GM13976 (cell line): ENCODE results near the gene EFTUD2.
A peak's percentile ranks its signal among the peaks of the same experiment; 100 is the strongest.

Source experiments
- DNase-seq: peaks from one replicate; pipeline ENCODE4 v3.0.0; 2012; ENCODE audit warnings: low spot score
- in situ Hi-C: fragments of 300-500 bp; cut with MboI; formaldehyde crosslinking; loops from one replicate; pipeline ENCODE4 v1.12.0; 2022; ENCODE audit warnings: low sequenced_read_pairs, mixed read lengths, inconsistent platforms; ENCODE audit not compliant: unreplicated experiment
- TF ChIP-seq, protein P1 (sequence below): IDR thresholded peaks from 2 replicates; pipeline ENCODE4 v1.5.1; 2012; ENCODE audit warnings: borderline replicate concordance, mild to moderate bottlenecking; ENCODE audit not compliant: insufficient read depth; ENCODE audit errors: extremely low read depth, missing control alignments, control extremely low read depth

The EFTUD2 gene

DNA sequence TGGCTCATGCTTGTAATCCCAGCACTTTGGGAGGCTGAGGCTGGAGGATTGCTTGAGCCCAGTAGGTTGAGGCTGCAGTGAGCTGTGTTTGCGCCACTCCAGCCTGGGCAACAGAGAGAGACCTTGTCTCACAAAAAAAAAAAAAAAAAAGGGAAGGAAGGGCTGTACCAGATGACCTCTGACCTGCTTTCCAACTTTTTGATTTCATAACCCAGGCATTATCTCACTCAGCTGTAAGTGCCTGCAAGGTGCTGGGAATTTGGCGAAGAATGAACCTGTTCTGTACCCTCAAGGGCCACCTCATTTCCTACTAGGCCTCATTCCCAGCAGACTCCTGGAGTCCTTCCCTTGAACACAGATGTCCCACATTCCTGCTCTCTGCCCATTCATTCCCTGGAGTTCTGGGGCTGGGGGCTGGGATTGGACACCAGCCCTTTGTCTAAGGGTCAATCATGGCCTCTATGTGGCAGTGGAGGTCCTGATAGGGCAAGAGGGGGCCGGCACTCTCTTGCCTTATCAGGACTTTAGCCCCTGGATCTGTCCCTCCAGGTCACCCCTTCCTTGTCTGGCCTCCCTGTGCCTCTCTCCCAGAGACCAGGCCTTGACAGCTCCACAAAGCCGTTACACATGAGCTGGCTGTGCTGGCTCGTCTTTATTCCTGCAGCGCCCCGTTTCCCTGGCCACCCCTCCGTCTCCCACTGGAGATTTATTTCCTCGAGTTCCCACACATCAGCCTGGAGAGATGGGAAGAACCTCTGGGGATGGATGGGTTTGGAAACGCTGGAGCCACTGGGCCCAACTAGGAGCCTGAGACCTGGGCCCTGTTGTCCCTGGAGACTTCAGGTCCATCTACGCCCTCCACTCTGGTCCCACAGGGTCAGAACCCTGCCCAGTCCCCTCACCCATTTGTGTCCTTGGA, 16.9 kb upstream of the EFTUD2 start:
- no peak for DNase-seq
- in situ Hi-C loops = loop anchor here (10.0 kb wide), 1 partner anchor 189 kb away; no protein-coding TSS in a partner anchor

DNA sequence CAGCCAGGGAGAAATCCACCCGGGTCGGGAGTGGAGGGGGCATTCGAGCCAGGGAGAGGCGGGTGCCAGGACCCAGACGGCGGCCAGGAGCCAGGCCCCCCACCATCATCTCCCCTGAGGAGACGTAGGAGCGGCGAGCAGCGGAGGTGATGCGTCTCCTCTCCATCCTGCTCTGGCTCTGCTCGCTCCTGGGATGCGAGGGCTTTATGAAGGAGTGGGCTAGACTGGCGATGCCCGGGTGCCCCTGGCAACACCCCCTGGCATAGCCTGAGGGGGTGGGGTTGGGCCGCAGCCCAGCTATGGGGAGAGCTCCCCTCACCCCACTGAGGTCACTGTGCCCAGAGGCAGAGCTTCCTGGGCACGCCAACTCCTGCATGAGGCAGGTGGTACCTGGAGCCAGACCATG, 16.1 kb upstream of the EFTUD2 start, which contains the start of gene GFAP:
Gene GFAP (minus strand): TSS at position 180 of the 406 bp plus-strand sequence. CDS start 14 bp downstream, at position 166.
- in situ Hi-C loops = loop anchor here (10.0 kb wide), 1 partner anchor 189 kb away; no protein-coding TSS in a partner anchor
- TF ChIP-seq, protein P1, sequence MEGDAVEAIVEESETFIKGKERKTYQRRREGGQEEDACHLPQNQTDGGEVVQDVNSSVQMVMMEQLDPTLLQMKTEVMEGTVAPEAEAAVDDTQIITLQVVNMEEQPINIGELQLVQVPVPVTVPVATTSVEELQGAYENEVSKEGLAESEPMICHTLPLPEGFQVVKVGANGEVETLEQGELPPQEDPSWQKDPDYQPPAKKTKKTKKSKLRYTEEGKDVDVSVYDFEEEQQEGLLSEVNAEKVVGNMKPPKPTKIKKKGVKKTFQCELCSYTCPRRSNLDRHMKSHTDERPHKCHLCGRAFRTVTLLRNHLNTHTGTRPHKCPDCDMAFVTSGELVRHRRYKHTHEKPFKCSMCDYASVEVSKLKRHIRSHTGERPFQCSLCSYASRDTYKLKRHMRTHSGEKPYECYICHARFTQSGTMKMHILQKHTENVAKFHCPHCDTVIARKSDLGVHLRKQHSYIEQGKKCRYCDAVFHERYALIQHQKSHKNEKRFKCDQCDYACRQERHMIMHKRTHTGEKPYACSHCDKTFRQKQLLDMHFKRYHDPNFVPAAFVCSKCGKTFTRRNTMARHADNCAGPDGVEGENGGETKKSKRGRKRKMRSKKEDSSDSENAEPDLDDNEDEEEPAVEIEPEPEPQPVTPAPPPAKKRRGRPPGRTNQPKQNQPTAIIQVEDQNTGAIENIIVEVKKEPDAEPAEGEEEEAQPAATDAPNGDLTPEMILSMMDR = no peak

More for the DNA sequence above, 16.9 kb upstream of the EFTUD2 start:
- TF ChIP-seq, protein P1 = no peak

DNA sequence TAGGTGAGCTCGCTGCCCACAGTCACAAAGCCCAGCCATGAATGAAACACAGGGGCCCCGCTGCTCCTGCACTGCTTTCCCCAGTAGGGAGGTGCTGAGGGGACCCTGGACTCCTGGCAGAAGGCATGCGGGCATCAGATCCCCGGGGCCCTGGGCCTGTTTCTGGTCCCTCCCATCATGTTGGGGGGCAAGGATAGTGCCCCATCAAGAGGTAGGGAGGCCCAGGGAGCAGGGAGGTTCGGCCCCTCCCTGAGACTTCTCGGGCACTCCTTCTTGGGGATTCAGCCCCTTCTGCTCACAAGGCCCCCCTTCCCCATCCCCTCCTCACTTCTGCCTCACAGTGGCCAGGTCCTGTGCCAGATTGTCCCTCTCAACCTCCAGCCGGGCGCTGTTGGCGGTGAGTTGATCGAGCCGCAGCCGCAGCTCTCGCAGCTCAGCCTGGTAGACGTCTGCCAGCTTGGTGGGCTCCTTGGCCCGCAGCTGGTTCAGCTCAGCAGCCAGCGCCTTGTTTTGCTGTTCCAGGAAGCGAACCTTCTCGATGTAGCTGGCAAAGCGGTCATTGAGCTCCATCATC, 15.5 kb upstream of the EFTUD2 start:
- DNase-seq = no peak
- in situ Hi-C loops = loop anchor here (10.0 kb wide), 1 partner anchor 190 kb away; no protein-coding TSS in a partner anchor
- TF ChIP-seq, protein P1 = no peak

More for the DNA sequence above, 16.1 kb upstream of the EFTUD2 start, which contains the start of gene GFAP:
- DNase-seq = no peak

DNA sequence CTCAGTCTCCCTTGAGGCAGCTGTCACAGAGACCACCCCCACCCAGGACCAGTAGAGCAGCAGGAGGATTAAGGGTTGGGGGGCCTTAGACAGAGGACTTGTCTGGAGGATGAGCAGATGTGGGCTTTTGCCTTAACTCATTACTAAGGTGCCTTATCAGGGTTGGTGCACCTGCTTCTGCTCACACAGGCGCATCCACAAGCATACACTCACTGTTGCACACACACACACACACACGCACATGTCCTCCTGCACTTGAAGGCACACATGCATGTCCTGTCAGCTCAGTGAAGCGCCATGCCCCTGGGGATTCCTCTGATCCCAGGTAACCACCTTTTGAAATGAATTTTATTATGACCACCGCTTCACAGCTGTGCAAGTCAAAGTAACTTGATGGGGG, 14.9 kb upstream of the EFTUD2 start:
- in situ Hi-C loops = loop anchor here (10.0 kb wide), 1 partner anchor 191 kb away; no protein-coding TSS in a partner anchor
- TF ChIP-seq, protein P1 = no peak
- peak; percentile 37 for DNase-seq

DNA sequence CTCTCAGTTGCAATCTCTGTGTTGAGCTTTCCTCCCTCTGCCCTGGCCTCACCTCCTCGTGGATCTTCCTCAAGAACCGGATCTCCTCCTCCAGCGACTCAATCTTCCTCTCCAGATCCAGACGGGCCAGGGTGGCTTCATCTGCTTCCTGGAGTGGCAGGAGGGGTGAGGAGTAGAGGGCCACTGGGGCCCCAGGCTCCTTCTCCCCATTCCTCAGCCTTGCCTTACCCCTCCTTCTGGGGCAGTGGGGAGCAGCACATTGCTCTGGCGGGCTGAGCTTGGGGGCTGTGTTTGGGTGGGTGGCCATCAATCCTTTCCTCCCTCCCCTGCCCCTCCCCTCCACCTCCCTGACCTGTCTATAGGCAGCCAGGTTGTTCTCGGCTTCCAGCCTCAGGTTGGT, 14.4 kb upstream of the EFTUD2 start:
- DNase-seq = peak; percentile 31
- in situ Hi-C loops = loop anchor here (10.0 kb wide), 1 partner anchor 191 kb away; no protein-coding TSS in a partner anchor
- TF ChIP-seq, protein P1 = no peak
